Measurements from ENCODE around the gene ANKRD9. TPM values are rescaled to one million over a fixed set of nuclear protein-coding genes. Genes with fewer than 3 reads are reported as not detected.

Gene ANKRD9
- total RNA-seq, 6 donors from 2014 or later = 21.0 to 99.9 (median 47.6) TPM

- H3K9me3 ChIP-seq = no peaks in the 10 kb centered on the region
- peaks cover 7 to 22% (median 17%) of the 10 kb centered on the region in 4 donors for H3K4me1 ChIP-seq
- no peaks in the 10 kb centered on the region for H3K27me3 ChIP-seq
- DNase-seq (no peak), ATAC-seq (ENCODE audit: low FRiP score in 2 of 2) (no peak)
- no peak overlapping the region for H3K4me3 ChIP-seq
- 79 to 82% methylated on average over 3 of the region's 3 CpGs for WGBS, 2 donors
- no peak for TF ChIP-seq EP300 (IDR thresholded peaks at IDR 0.05)
- no peak for TF ChIP-seq POLR2AphosphoS5 (IDR thresholded peaks at IDR 0.05)
- TF ChIP-seq, protein P1, sequence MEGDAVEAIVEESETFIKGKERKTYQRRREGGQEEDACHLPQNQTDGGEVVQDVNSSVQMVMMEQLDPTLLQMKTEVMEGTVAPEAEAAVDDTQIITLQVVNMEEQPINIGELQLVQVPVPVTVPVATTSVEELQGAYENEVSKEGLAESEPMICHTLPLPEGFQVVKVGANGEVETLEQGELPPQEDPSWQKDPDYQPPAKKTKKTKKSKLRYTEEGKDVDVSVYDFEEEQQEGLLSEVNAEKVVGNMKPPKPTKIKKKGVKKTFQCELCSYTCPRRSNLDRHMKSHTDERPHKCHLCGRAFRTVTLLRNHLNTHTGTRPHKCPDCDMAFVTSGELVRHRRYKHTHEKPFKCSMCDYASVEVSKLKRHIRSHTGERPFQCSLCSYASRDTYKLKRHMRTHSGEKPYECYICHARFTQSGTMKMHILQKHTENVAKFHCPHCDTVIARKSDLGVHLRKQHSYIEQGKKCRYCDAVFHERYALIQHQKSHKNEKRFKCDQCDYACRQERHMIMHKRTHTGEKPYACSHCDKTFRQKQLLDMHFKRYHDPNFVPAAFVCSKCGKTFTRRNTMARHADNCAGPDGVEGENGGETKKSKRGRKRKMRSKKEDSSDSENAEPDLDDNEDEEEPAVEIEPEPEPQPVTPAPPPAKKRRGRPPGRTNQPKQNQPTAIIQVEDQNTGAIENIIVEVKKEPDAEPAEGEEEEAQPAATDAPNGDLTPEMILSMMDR (IDR thresholded peaks at IDR 0.05) = no peak
- no peak for TF ChIP-seq POLR2A (IDR thresholded peaks at IDR 0.05)
- no peak overlapping the region for H3K27ac ChIP-seq
- H3K36me3 ChIP-seq = no peaks in the 10 kb centered on the region
These were observed 22.7 kb upstream of the ANKRD9 start for GRCh38 chr14:102532204-102532658.

GRCh38 chr14:102530828-102531478, 21.4 kb upstream of the ANKRD9 start:
- TF ChIP-seq, protein P1 (IDR thresholded peaks at IDR 0.05) = no peak
- peak in 1 of 4 donors; percentile 43 for TF ChIP-seq EP300 (IDR thresholded peaks at IDR 0.05)
- no peak for TF ChIP-seq POLR2AphosphoS5 (IDR thresholded peaks at IDR 0.05)
- no peak for TF ChIP-seq POLR2A (IDR thresholded peaks at IDR 0.05)
- H3K27ac ChIP-seq = peak overlapping the region; percentile 19 to 78 (median 58)
- no peaks in the 10 kb centered on the region for H3K9me3 ChIP-seq
- ATAC-seq (ENCODE audit: low FRiP score in 2 of 2) (peak; percentile 51 to 79), DNase-seq (no peak)
- peaks cover 7 to 23% (median 19%) of the 10 kb centered on the region in 4 donors for H3K4me1 ChIP-seq
- no peaks in the 10 kb centered on the region for H3K27me3 ChIP-seq
- WGBS, 2 donors = 44 to 46% methylated on average over 13 of the region's 13 CpGs
- no peak overlapping the region for H3K4me3 ChIP-seq
- no peaks in the 10 kb centered on the region for H3K36me3 ChIP-seq

GRCh38 chr14:102528431-102529170, 19.0 kb upstream of the ANKRD9 start:
- WGBS, 2 donors = 75 to 81% methylated on average over 11 of the region's 11 CpGs

DNA sequence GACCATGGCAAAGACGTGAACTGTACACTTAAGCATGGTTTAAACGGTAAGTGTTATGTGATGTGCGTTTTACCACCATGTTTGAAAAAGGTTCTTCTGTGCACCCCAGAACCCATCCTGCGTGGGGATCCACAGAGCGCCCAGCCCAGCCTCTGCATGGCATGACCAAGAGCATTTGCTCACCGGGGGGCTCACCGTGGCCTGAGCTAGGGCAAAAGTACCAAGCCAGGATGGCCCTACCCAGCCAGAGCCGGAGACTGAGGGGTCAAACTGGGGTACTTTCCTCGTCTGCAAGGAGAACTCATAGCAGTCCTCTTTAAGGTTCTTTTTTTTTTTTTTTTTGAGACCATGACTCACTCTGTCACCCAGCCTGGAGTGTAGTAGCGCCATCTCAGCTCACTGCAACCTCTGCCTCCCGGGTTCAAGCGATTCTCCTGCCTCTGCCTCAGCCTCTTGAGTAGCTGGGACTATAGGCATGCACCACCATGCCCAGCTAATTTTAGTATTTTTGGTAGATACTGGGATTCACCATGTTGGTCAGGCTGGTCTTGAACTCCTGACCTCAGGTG, 16.4 kb upstream of the ANKRD9 start:
- DNase-seq = no peak
- H3K27ac ChIP-seq = peak overlapping the region; percentile 58 to 92 (median 82)
- H3K4me1 ChIP-seq = peaks cover 16 to 33% (median 27%) of the 10 kb centered on the region in 4 donors
- H3K4me3 ChIP-seq = peak overlapping the region in 2 of 4 donors; percentile 59 to 63
- WGBS, 2 donors = 79 to 80% methylated on average over 12 of the region's 12 CpGs
- no peaks in the 10 kb centered on the region for H3K36me3 ChIP-seq
- ATAC-seq (ENCODE audit: low FRiP score in 2 of 2) = no peak
- no peaks in the 10 kb centered on the region for H3K9me3 ChIP-seq
- H3K27me3 ChIP-seq = no peaks in the 10 kb centered on the region
- no peak for TF ChIP-seq POLR2A (IDR thresholded peaks at IDR 0.05)
- TF ChIP-seq, protein P1 (IDR thresholded peaks at IDR 0.05) = no peak
- TF ChIP-seq POLR2AphosphoS5 (IDR thresholded peaks at IDR 0.05) = no peak
- no peak for TF ChIP-seq EP300 (IDR thresholded peaks at IDR 0.05)

More at GRCh38 chr14:102528431-102529170, 19.0 kb upstream of the ANKRD9 start:
- Histone ChIP-seq H3K36me3 (no peaks in the 10 kb centered on the region), H3K9me3 (no peaks in the 10 kb centered on the region), H3K4me3 (no peak overlapping the region), H3K27ac (no peak overlapping the region), H3K4me1 (peaks cover 15 to 36% (median 28%) of the 10 kb centered on the region in 4 donors), H3K27me3 (no peaks in the 10 kb centered on the region)
- TF ChIP-seq EP300 (IDR thresholded peaks at IDR 0.05) (no peak), POLR2AphosphoS5 (IDR thresholded peaks at IDR 0.05) (no peak)
- TF ChIP-seq, protein P1 (IDR thresholded peaks at IDR 0.05) = no peak
- ATAC-seq (ENCODE audit: low FRiP score in 2 of 2) (no peak), DNase-seq (peak in 1 of 2 donors; percentile 42)

Measured in upper lobe of left lung (tissue), 6 donors.